ENCODE results near the gene GKN1. TPM values are rescaled to one million over a fixed set of nuclear protein-coding genes. Genes with fewer than 3 reads are reported as not detected.

Gene GKN1
- total and polyA plus RNA-seq, 2 of the 8 experiments (the other 6 are each of a cell fraction or from before 2014, with no cell fraction given) = not detected

DNA sequence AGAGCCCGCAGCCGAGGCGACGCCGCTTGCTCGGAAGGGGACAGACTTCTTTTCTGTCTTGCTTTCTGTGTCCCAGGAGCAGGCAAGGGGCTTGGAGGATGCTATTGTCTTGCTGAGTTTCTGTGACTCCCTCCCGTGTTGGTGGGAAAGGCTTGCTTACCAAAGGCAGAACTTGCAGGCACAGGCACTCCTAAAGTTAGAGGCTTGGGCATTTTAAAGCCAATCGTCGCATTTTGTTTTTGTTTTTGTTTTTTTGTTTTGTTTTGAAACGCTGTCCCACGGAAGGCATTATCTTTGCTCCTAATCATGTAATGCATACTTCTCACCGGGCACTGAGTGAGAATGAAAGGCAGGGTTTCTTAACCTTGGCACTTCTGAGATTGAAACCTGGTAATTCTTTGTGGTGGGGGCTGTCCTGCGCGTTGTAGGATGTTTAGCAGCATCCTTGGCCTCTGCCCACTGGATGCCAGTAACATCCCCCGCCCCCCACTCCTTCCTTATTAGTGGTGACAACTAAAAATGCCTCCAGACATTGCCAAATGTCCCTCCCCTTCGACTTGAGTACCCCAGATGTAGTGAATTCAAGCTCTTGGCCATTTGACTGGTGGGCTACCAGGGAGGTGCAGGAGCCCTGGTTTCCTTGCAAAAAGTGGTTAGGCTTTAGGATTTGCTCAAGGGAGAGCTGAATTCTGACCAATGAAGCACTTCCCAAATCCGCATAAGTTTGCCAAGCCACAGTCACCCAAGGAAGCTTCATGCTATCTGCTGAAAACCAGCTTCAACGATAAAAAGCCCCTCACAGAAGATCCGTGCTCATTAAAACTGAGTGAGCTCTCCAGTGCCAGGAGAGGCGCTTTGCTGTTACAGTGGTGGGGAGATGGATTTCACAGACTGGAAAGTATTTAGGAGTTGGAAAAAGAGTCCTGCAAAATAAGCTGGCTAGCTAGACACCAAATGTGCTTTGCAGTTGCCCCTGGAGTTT, 39.7 kb downstream of the GKN1 start:
- FAIRE-seq (no peak), DNase-seq (ENCODE audit: low read depth in 1 of 2, low spot score in 2 of 2) (no peak)
- H3K14ac ChIP-seq (ENCODE audit: insufficient read length) = no peak overlapping the region
- peaks cover 3 to 4% (median 3%) of the 10 kb centered on the region in 4 experiments; a peak in 3 of 7 replicates for H3K4me1 ChIP-seq (replicated peaks in 1 of 4; ENCODE audit: control insufficient read depth in 3 of 4, insufficient read depth in 4 of 4, low read length in 3 of 4)
- H3K79me1 ChIP-seq (ENCODE audit: low read depth, low read length) = no peaks in the 10 kb centered on the region; the same call in 1 of the 2 replicates
- H4K91ac ChIP-seq (replicated peaks; ENCODE audit: insufficient read length, low read length) = no peak overlapping the region
- H3K27ac ChIP-seq (ENCODE audit: low read depth, low read length) = no peak overlapping the region
- POLR2A ChIA-PET (ENCODE audit: partially characterized antibody) = interaction anchor here (0.6 to 1.2 kb wide), 3 partner anchors 10 to 950 kb away, joined by 3 to 4 read pairs (median 3); no protein-coding TSS in a partner anchor
- H3K4me3 ChIP-seq (ENCODE audit: extremely low read depth in 1 of 4, insufficient read depth in 2 of 4, low read depth in 3 of 4, low read length in 4 of 4) = peak overlapping the region; percentile 85 to 98 (median 96)
- H4K20me1 ChIP-seq (replicated peaks in 1 of 2; ENCODE audit: control insufficient read depth in 1 of 2, insufficient read depth in 2 of 2, low read length in 2 of 2) = peaks cover 0 to 2% of the 10 kb centered on the region in 2 experiments
- peaks cover 0 to 41% of the 10 kb centered on the region in 2 experiments; a peak in 3 of 4 replicates for H3K79me2 ChIP-seq (ENCODE audit: control insufficient read depth in 1 of 2, insufficient read depth in 2 of 2, low read length in 2 of 2)
- no peak overlapping the region for H3K23ac ChIP-seq (ENCODE audit: insufficient read length)
- H3K9me3 ChIP-seq (ENCODE audit: insufficient read depth in 2 of 2, low read depth in 1 of 2, low read length in 1 of 2) = no peaks in the 10 kb centered on the region
- H4K5ac ChIP-seq (ENCODE audit: insufficient read length, low read depth, low read length) = no peak overlapping the region
- H3K23me2 ChIP-seq (ENCODE audit: low read depth, low read length) = peaks cover 11% of the 10 kb centered on the region
- 3% methylated on average over 20 of the region's 20 CpGs; no CpG with 5 or more reads in 1 of the 2 experiments for WGBS, 2 experiments (ENCODE audit: extremely low coverage in 1 of 2, insufficient coverage in 1 of 2, insufficient read length in 1 of 2, insufficient replicate concordance in 2 of 2, low coverage in 1 of 2, low lambda C conversion rate in 2 of 2, missing lambda C conversion rate in 1 of 2)
- no peak overlapping the region for H3K56ac ChIP-seq (replicated peaks; ENCODE audit: insufficient read length, low read depth, low read length)
- H2AFZ ChIP-seq (ENCODE audit: low read length) = peak overlapping the region; percentile 85; the same call in 1 of the 2 replicates
- peaks cover 0 to 10% (median 4%) of the 10 kb centered on the region in 4 experiments; a peak in 4 of 7 replicates for H3K27me3 ChIP-seq (replicated peaks in 1 of 4; ENCODE audit: control insufficient read depth in 3 of 4, extremely low read depth in 1 of 4, insufficient read depth in 3 of 4, low read length in 3 of 4)
- peak overlapping the region; percentile 53 for H2BK12ac ChIP-seq (ENCODE audit: low read depth, low read length)
- CTCF ChIA-PET (ENCODE audit: partially characterized antibody) = interaction anchor here (1.3 kb wide), 3 partner anchors 12 to 292 kb away, joined by 5 to 7 read pairs (median 6); no protein-coding TSS in a partner anchor
- no peak overlapping the region for H2BK20ac ChIP-seq (ENCODE audit: low read length)
- peak overlapping the region; percentile 85; the same call in 1 of the 2 replicates for H2BK15ac ChIP-seq (ENCODE audit: low read length)
- H2BK120ac ChIP-seq (replicated peaks; ENCODE audit: low read depth, low read length) = no peak overlapping the region
- peak overlapping the region; percentile 88 to 93 for H3K4me2 ChIP-seq (ENCODE audit: insufficient read depth in 1 of 2, low read depth in 2 of 2, low read length in 2 of 2)
- no peak overlapping the region; the same call in 1 of the 2 replicates for H3K18ac ChIP-seq (ENCODE audit: extremely low read depth, low read length)
- H3K4ac ChIP-seq (replicated peaks; ENCODE audit: insufficient read length, low read depth, low read length) = no peak overlapping the region
- no peak overlapping the region for H2AK5ac ChIP-seq (ENCODE audit: low read depth, low read length)
- H4K8ac ChIP-seq (ENCODE audit: extremely low read depth, insufficient read depth, low read length) = no peak overlapping the region
- peak overlapping the region in 3 of 4 experiments; percentile 32 to 78 (median 34); a peak in 5 of 7 replicates for H3K9ac ChIP-seq (replicated peaks in 1 of 4; ENCODE audit: extremely low read depth in 1 of 4, low read depth in 3 of 4, low read length in 3 of 4)
- H3K36me3 ChIP-seq (ENCODE audit: control insufficient read depth in 2 of 4, insufficient read depth in 4 of 4, low read length in 3 of 4) = no peaks in the 10 kb centered on the region
- no peak overlapping the region for H2BK5ac ChIP-seq (ENCODE audit: low read depth, low read length)
- no peak for TF ChIP-seq SP4 (IDR thresholded peaks at IDR 0.05; ENCODE audit: low read length)
- no peak for TF ChIP-seq JUND (IDR thresholded peaks at IDR 0.05; ENCODE audit: low read length)
- no peak for TF ChIP-seq EGR1 (IDR thresholded peaks at IDR 0.05; ENCODE audit: borderline replicate concordance, low read depth, low read length)
- no peak for TF ChIP-seq TBP (IDR thresholded peaks at IDR 0.05; ENCODE audit: low read depth, low read length)
- TF ChIP-seq GABPA (IDR thresholded peaks at IDR 0.05; ENCODE audit: borderline replicate concordance, insufficient read depth, low read length) = no peak
- no peak for TF ChIP-seq SP1 (IDR thresholded peaks at IDR 0.05; ENCODE audit: low read depth, low read length)
- TF ChIP-seq RFX5 (IDR thresholded peaks at IDR 0.05; ENCODE audit: borderline replicate concordance, low read depth, low read length) = no peak
